Measurements from ENCODE around the gene ERRFI1. TPM values are rescaled to one million over a fixed set of nuclear protein-coding genes. Genes with fewer than 3 reads are reported as not detected.

ERRFI1 gene
- total and polyA plus RNA-seq, 2 of the 8 experiments (the other 6 are each of a cell fraction or from before 2014, with no cell fraction given): 23.4 to 46.1 TPM

DNA sequence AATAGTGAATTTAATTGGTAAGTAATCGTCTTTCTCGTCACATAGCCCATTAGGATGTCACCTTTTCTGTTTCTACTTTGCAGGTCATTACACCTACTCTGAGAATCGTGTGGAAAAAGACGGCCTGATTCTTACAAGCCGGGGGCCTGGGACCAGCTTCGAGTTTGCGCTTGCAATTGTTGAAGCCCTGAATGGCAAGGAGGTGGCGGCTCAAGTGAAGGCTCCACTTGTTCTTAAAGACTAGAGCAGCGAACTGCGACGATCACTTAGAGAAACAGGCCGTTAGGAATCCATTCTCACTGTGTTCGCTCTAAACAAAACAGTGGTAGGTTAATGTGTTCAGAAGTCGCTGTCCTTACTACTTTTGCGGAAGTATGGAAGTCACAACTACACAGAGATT, 41.3 kb downstream of the ERRFI1 start:
- Histone ChIP-seq H3K4me2 (ENCODE audit: insufficient read depth in 1 of 2, low read depth in 2 of 2, low read length in 2 of 2) (no peak overlapping the region), H3K23ac (ENCODE audit: insufficient read length) (no peak overlapping the region), H3K4ac (replicated peaks; ENCODE audit: insufficient read length, low read depth, low read length) (no peak overlapping the region), H2BK15ac (ENCODE audit: low read length) (no peak overlapping the region), H3K27ac (ENCODE audit: low read depth, low read length) (no peak overlapping the region), H3K79me2 (ENCODE audit: control insufficient read depth in 1 of 2, insufficient read depth in 2 of 2, low read length in 2 of 2) (no peaks in the 10 kb centered on the region), H3K9me3 (ENCODE audit: insufficient read depth in 2 of 2, low read depth in 1 of 2, low read length in 1 of 2) (no peaks in the 10 kb centered on the region), H3K79me1 (ENCODE audit: low read depth, low read length) (peaks cover 8% of the 10 kb centered on the region; the same call in 1 of the 2 replicates), H4K5ac (ENCODE audit: insufficient read length, low read depth, low read length) (no peak overlapping the region), H4K91ac (replicated peaks; ENCODE audit: insufficient read length, low read length) (no peak overlapping the region), H3K4me3 (ENCODE audit: extremely low read depth in 1 of 4, insufficient read depth in 2 of 4, low read depth in 3 of 4, low read length in 4 of 4) (no peak overlapping the region), H2BK20ac (ENCODE audit: low read length) (no peak overlapping the region), H3K4me1 (replicated peaks in 1 of 4; ENCODE audit: control insufficient read depth in 3 of 4, insufficient read depth in 4 of 4, low read length in 3 of 4) (peaks cover 0 to 3% (median 1%) of the 10 kb centered on the region in 4 experiments; a peak in 1 of 7 replicates), H3K18ac (ENCODE audit: extremely low read depth, low read length) (no peak overlapping the region), H3K27me3 (replicated peaks in 1 of 4; ENCODE audit: control insufficient read depth in 3 of 4, extremely low read depth in 1 of 4, insufficient read depth in 3 of 4, low read length in 3 of 4) (no peaks in the 10 kb centered on the region), H3K23me2 (ENCODE audit: low read depth, low read length) (no peaks in the 10 kb centered on the region; the same call in 1 of the 2 replicates), H3K36me3 (ENCODE audit: control insufficient read depth in 2 of 4, insufficient read depth in 4 of 4, low read length in 3 of 4) (peaks cover 14 to 53% (median 30%) of the 10 kb centered on the region in 4 experiments), H4K20me1 (replicated peaks in 1 of 2; ENCODE audit: control insufficient read depth in 1 of 2, insufficient read depth in 2 of 2, low read length in 2 of 2) (no peaks in the 10 kb centered on the region), H2BK5ac (ENCODE audit: low read depth, low read length) (no peak overlapping the region), H2AFZ (ENCODE audit: low read length) (no peak overlapping the region), H2AK5ac (ENCODE audit: low read depth, low read length) (no peak overlapping the region), H3K14ac (ENCODE audit: insufficient read length) (no peak overlapping the region), H3K9ac (replicated peaks in 1 of 4; ENCODE audit: extremely low read depth in 1 of 4, low read depth in 3 of 4, low read length in 3 of 4) (no peak overlapping the region), H2BK120ac (replicated peaks; ENCODE audit: low read depth, low read length) (no peak overlapping the region), H2BK12ac (ENCODE audit: low read depth, low read length) (no peak overlapping the region), H4K8ac (ENCODE audit: extremely low read depth, insufficient read depth, low read length) (no peak overlapping the region), H3K56ac (replicated peaks; ENCODE audit: insufficient read length, low read depth, low read length) (no peak overlapping the region)
- no peak for FAIRE-seq
- CTCF ChIA-PET (ENCODE audit: partially characterized antibody): interaction anchor here (0.7 to 16.4 kb wide), 10 partner anchors 10 to 366 kb away, joined by 3 to 249 read pairs (median 8); no protein-coding TSS in a partner anchor
- WGBS, 2 experiments (ENCODE audit: extremely low coverage in 1 of 2, insufficient coverage in 1 of 2, insufficient read length in 1 of 2, insufficient replicate concordance in 2 of 2, low coverage in 1 of 2, low lambda C conversion rate in 2 of 2, missing lambda C conversion rate in 1 of 2): 97% methylated on average over 15 of the region's 15 CpGs; no CpG with 5 or more reads in 1 of the 2 experiments
- POLR2A ChIA-PET (ENCODE audit: partially characterized antibody): interaction anchor here (0.6 to 1.5 kb wide), 7 partner anchors 12 to 348 kb away, joined by 3 to 4 read pairs (median 4); partner anchors contain the start of gene ERRFI1
- no peak for DNase-seq (ENCODE audit: low read depth in 1 of 2, low spot score in 2 of 2)
- TF ChIP-seq PHF8 (conservative IDR thresholded peaks at IDR 0.05; ENCODE audit: low read depth, low read length) (no peak), RNF2 (IDR thresholded peaks at IDR 0.05; ENCODE audit: borderline replicate concordance, low read depth, low read length, missing control alignments, poor library complexity, severe bottlenecking) (no peak), CHD1 (IDR thresholded peaks at IDR 0.05; ENCODE audit: low read depth, low read length) (no peak), CTBP2 (IDR thresholded peaks at IDR 0.05; ENCODE audit: borderline replicate concordance, insufficient read depth, insufficient read length, low read length) (no peak), SP4 (IDR thresholded peaks at IDR 0.05; ENCODE audit: low read length) (no peak), KDM5A (IDR thresholded peaks at IDR 0.05; ENCODE audit: low read length) (no peak), MAFK (IDR thresholded peaks at IDR 0.05; ENCODE audit: low read depth, low read length) (no peak), TEAD4 (IDR thresholded peaks at IDR 0.05; ENCODE audit: low read depth, low read length) (no peak), NANOG (IDR thresholded peaks at IDR 0.05; ENCODE audit: insufficient read depth, low read depth, low read length, poor library complexity, severe bottlenecking) (no peak), HDAC2 (IDR thresholded peaks at IDR 0.05; ENCODE audit: borderline replicate concordance in 1 of 2, low read depth in 2 of 2, low read length in 2 of 2) (no peak), KDM1A (IDR thresholded peaks at IDR 0.05; ENCODE audit: borderline replicate concordance, low read length) (no peak), SAP30 (IDR thresholded peaks at IDR 0.05; ENCODE audit: insufficient read depth, insufficient replicate concordance, low read length) (no peak)

Measured in H1 (cell line).